HFF-Myc (cell line): Measurements from ENCODE around the gene PSMA7.

ENCODE experiments used
- DNase-seq: peaks from one replicate; pipeline ENCODE4 v3.0.0-alpha.2; 2011; ENCODE audit warnings: low read depth; ENCODE audit errors: extremely low read depth
- H3K4me3 ChIP-seq: replicated peaks from 2 replicates; pipeline ENCODE4 v1.5.1; 2011; ENCODE audit warnings: low read depth, mild to moderate bottlenecking, control low read depth, low read length
- TF ChIP-seq, protein P1 (sequence below): IDR thresholded peaks from 2 replicates; pipeline ENCODE4 v1.5.1; 2012; ENCODE audit warnings: mild to moderate bottlenecking, low read depth, low read length, control low read depth; ENCODE audit errors: missing control alignments

The PSMA7 gene

DNA sequence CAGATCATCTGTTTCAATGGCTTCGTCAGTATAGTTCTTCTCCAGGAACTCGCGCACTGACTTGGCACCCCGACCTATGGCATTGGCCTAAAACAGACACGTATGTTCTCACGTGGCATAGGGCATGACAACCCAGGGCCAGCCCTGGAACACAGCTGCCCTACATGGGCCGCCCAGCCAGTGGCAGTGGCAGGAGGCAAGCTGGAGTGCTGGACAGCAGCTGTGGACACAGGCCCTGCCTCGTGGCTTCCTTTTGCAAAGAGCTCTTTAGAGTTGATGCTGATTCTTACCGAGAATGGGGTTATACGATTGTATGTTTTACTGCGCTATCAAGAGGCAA, 5.0 kb downstream of the PSMA7 start:
- no peak overlapping the region for H3K4me3 ChIP-seq
- TF ChIP-seq, protein P1, sequence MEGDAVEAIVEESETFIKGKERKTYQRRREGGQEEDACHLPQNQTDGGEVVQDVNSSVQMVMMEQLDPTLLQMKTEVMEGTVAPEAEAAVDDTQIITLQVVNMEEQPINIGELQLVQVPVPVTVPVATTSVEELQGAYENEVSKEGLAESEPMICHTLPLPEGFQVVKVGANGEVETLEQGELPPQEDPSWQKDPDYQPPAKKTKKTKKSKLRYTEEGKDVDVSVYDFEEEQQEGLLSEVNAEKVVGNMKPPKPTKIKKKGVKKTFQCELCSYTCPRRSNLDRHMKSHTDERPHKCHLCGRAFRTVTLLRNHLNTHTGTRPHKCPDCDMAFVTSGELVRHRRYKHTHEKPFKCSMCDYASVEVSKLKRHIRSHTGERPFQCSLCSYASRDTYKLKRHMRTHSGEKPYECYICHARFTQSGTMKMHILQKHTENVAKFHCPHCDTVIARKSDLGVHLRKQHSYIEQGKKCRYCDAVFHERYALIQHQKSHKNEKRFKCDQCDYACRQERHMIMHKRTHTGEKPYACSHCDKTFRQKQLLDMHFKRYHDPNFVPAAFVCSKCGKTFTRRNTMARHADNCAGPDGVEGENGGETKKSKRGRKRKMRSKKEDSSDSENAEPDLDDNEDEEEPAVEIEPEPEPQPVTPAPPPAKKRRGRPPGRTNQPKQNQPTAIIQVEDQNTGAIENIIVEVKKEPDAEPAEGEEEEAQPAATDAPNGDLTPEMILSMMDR, result no peak
- no peak for DNase-seq

DNA sequence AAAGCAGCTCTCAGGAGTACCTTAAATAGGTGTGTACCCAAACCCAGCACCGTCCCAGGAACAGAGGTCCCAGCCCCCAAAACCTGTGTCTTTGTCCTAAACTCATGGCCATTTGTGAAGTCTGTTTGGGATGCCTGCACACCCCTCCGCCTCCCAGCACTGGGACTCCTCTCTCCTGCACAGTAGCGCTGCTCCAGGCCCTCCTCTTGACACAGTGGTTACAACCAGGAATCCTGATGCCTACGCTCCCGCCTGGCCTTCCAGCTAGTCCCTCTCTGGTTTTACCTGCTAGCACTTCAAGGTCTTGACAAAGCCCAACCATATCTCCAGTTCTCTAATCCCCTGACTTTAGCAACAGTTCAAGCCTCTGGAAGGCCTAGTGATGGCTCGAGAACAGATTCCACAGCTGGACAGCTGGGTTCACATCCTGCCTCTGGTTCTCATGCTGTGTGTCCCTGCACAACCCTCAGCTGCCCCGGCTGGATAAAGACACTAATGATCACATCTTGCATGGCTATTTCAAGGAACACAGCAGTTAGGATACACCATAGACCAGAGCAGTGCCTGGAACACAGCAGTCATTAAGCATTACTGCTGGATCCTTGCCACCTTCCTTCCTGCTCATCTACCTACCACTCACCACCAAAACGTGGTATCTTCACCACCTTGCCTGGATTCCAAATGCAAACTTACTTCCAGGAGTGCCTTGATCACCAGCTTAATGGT, 5.6 kb downstream of the PSMA7 start:
- H3K4me3 ChIP-seq, result no peak overlapping the region
- no peak for DNase-seq
- TF ChIP-seq, protein P1, result no peak

DNA sequence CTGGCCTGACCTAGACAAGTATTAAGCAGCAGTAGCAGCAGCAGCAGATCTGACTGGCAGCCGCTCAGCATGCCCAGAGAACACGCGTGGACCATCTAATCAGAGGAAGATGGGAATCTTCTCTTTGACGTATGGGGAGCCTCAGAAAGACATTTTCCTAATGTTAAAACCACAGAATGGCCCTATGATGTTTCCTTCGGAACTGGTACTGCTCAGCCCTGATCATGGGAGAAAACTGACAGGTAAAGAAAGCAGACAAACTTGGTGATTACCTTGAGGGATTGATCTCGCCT, 6.2 kb downstream of the PSMA7 start:
- TF ChIP-seq, protein P1, result no peak
- no peak overlapping the region for H3K4me3 ChIP-seq
- no peak for DNase-seq

DNA sequence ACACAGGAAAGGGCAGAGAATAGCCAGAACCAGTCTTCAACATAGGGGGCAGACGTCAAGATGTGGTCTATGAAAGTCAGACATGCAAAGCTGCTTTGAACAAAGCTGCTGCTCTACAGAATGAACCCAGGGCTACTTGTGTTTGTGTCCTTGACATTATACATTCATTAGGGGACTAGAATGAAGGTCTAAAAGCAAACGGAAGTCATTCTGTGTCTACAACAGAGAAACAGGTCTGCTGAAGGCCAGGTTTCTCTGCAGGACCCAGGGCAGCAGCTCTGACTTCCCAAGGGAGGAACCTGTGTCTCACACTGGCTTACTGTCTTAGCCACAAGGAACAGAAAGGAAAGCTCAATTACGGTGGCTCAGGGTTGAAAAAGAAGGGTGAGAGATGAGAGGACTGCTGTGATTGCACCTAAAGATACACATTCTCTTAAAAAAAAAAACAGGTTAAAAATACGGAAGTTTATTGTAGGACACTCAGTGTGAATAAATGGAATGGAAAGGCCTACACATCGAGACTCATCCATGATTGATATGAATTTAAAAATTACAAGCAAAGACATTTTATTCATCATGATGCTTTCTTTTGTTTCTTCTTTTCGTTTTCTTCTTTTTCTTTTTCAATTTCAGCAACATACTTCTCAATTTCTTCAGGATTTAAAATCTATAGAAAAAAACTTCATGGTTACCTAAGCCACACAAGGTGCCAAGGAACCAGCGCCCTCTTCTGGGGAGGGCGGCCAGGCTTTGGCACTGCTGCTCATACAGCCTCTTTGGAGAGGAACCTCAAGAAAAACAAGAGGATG, 6.7 kb downstream of the PSMA7 start:
- DNase-seq, result no peak
- H3K4me3 ChIP-seq, result no peak overlapping the region
- TF ChIP-seq, protein P1, result peak; percentile 93

DNA sequence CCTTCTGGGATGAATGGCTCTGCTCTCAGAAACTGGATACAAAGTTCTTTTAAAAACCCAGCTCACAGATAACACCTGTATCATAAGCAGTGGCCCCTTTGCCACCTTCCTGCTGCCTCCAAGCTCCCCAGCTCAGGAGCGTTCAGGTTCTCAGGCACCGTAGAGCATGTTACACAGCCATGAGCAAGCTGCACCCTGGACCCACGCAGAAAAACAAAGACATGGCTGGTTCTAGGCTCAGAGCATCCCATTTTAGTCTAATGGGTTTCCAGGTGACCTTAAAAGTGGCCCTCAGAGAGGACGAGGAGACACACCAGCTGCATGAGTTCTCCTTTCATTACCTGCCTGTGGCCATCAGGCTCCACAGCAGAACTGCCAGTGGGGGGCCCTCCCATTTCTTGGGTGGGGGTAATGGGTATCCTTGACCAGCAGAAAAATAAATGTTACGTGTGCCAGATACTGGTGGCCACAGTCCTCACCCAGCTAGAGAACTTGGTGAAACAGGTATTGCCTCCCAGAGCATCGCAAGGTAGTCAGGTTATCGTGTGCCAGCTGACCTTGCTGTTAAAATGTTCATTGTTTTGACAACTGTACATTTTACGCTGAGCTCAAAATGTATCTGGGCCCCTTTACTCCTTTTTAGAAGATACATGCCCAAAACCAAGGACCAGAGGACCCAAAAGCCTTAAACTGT, 7.5 kb downstream of the PSMA7 start:
- TF ChIP-seq, protein P1, result no peak
- no peak for DNase-seq
- no peak overlapping the region for H3K4me3 ChIP-seq

DNA sequence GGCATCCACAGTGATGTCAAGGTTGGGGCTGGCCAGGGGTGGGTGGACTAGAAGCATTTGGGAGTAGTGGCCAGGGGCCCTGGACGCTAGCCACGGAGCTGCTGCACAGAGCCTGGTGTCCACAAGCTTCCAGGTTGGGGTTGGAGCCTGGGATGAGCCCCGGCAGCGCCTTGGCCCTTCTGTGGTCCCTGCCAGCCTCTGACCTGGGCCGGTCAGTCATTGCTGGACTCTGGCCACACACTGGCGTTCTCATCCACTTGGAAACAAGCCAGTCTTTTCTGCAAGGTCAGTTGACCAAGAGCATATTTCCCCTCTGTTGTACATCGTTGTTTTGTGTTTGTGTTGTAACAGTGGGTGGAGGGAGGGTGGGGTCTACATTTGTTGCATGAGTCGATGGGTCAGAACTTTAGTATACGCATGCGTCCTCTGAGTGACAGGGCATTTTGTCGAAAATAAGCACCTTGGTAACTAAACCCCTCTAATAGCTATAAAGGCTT, 8.4 kb downstream of the PSMA7 start:
- TF ChIP-seq, protein P1, result no peak
- DNase-seq, result no peak
- no peak overlapping the region for H3K4me3 ChIP-seq
